Stimulated activated CD8-positive, alpha-beta memory T cell treated with anti-CD3 and anti-CD28 coated beads, Interleukin-4, amount 100 ng/mL, for 4 hours (primary cell): ENCODE data around the gene TET3.

Source experiments
- DNase-seq, 2 donors: peaks; one replicate each; pipeline ENCODE4 v3.0.0-alpha.2; 2020; ENCODE audit warnings: low read depth in 2 of 2, low spot score in 1 of 2

TET3 gene

GRCh38 chr2:74027496-74027895 lies 42.8 kb downstream of the TET3 start:
- no peak for DNase-seq

GRCh38 chr2:74028290-74028689 lies 43.6 kb downstream of the TET3 start:
- no peak for DNase-seq

GRCh38 chr2:74028741-74029140 lies 44.0 kb downstream of the TET3 start:
- no peak for DNase-seq

GRCh38 chr2:74029714-74030397 lies 45.1 kb downstream of the TET3 start:
- DNase-seq, result no peak

GRCh38 chr2:74031221-74031620 lies 46.5 kb downstream of the TET3 start:
- DNase-seq, result no peak

- no peak for DNase-seq
These were observed 47.2 kb downstream of the TET3 start for GRCh38 chr2:74031959-74032287.

GRCh38 chr2:74033375-74033774 lies 48.7 kb downstream of the TET3 start:
- DNase-seq, result no peak
